Measurements from ENCODE around the gene PRIM2. TPM values are rescaled to one million over a fixed set of nuclear protein-coding genes. Genes with fewer than 3 reads are reported as not detected.
"Not testable (repeated sequence)": the region's sequence is repeated elsewhere in the genome, so short reads cannot be mapped to it uniquely, and the experiment has no call there.

The PRIM2 gene
- total RNA-seq, 1 experiment from 2014 or later: 60.0 TPM

- not testable (repeated sequence) for H3K4me3 ChIP-seq, H3K9me3 ChIP-seq, DNase-seq, H3K27me3 ChIP-seq, H3K36me3 ChIP-seq
These were observed 379.0 kb downstream of the PRIM2 start for GRCh38 chr6:57696382-57696781.

Other genes starting within 250 kb of the PRIM2 start
- gene ZNF451, start 227.4 kb upstream of the PRIM2 start, total RNA-seq (2014; rRNA removed; shearing (Covaris generic); ENCODE audit: low replicate concordance): 16.9 and 19.2 TPM in 2 replicates
- 12.3 and 14.3 TPM in 2 replicates for gene BAG2, start 145.3 kb upstream of the PRIM2 start, total RNA-seq (2014; rRNA removed; shearing (Covaris generic); ENCODE audit: low replicate concordance)
- 15.5 and 21.1 TPM in 2 replicates for gene RAB23, start 95.3 kb upstream of the PRIM2 start, total RNA-seq (2014; rRNA removed; shearing (Covaris generic); ENCODE audit: low replicate concordance)